Measurements from ENCODE around the gene MAP3K14. TPM values are rescaled to one million over a fixed set of nuclear protein-coding genes. Genes with fewer than 3 reads are reported as not detected.
A peak's percentile ranks its signal among the peaks of the same experiment; 100 is the strongest.

MAP3K14 gene
- total and polyA plus RNA-seq, 2 of the 4 experiments (the other 2 are of a cell fraction), result 4.1 to 21.7 TPM

GRCh38 chr17:45241328-45242028 is 75.3 kb downstream of the MAP3K14 start:
- no peak overlapping the region for H4K8ac ChIP-seq (ENCODE audit: low read depth in 2 of 2, low read length in 2 of 2)
- H3K9me3 ChIP-seq (ENCODE audit: control insufficient read depth, insufficient read depth, low read length), result no peaks in the 10 kb centered on the region
- no peak overlapping the region for H2AK9ac ChIP-seq (replicated peaks; ENCODE audit: low read depth, low read length, poor library complexity)
- dilution Hi-C loops (cut with HindIII; ENCODE audit: low sequenced_read_pairs, unreplicated experiment) (no loop called here), intact Hi-C loops (cut with micrococcal nuclease) (no loop called here), in situ Hi-C loops (cut with MboI; ENCODE audit: low sequenced_read_pairs) (no loop called here)
- H3K4ac ChIP-seq (ENCODE audit: low read depth, low read length), result no peak overlapping the region
- H3K14ac ChIP-seq (replicated peaks; ENCODE audit: low read depth, low read length), result no peak overlapping the region
- POLR2A ChIA-PET (ENCODE audit: unreplicated experiment), result no interaction called here
- peak overlapping the region; percentile 46 for H2AFZ ChIP-seq (replicated peaks; ENCODE audit: low read length, poor library complexity)
- no peak overlapping the region for H4K91ac ChIP-seq (ENCODE audit: insufficient read depth, low read depth, low read length)
- no peak overlapping the region for H2AK5ac ChIP-seq (ENCODE audit: low read depth, low read length)
- WGBS, 2 experiments (ENCODE audit: extremely low coverage in 2 of 2, insufficient read length in 1 of 2), result 11% methylated on average over 19 of the region's 62 CpGs; no CpG with 5 or more reads in 1 of the 2 experiments
- CTCF ChIA-PET, result interaction anchor here (0.5 to 1.6 kb wide), 2 partner anchors 23 to 652 kb away, joined by 3 to 4 read pairs; no protein-coding TSS in a partner anchor
- ATAC-seq (ENCODE audit: low read depth) (no peak), DNase-seq (no peak)
- no peak overlapping the region for H2BK120ac ChIP-seq (ENCODE audit: low read depth, low read length)
- no peak overlapping the region; the same call in 1 of the 2 replicates for H3K4me2 ChIP-seq (ENCODE audit: low read depth, low read length)
- no peak overlapping the region for H3K23ac ChIP-seq (ENCODE audit: low read depth, low read length)
- 0 out of 2 replicates have a peak, but pooled peaks cover 2% of the 10 kb centered on the region for H3K9me1 ChIP-seq (ENCODE audit: insufficient read depth, low read length)
- no peak overlapping the region for H2BK15ac ChIP-seq (ENCODE audit: low read depth, low read length)
- no TSS peak for BruUV-seq (replicated peaks)
- peaks cover 14% of the 10 kb centered on the region; the same call in 1 of the 2 replicates for H3K36me3 ChIP-seq (ENCODE audit: control insufficient read depth, insufficient read depth, low read length)
- no peak overlapping the region for H4K5ac ChIP-seq (ENCODE audit: low read depth, low read length)
- H3K18ac ChIP-seq (ENCODE audit: low read depth, low read length), result no peak overlapping the region
- H3K27me3 ChIP-seq (ENCODE audit: control insufficient read depth, insufficient read depth, low read length), result peaks cover 4% of the 10 kb centered on the region; the same call in 1 of the 2 replicates
- H2BK5ac ChIP-seq (ENCODE audit: low read depth, low read length, poor library complexity, severe bottlenecking), result no peak overlapping the region
- no peak overlapping the region for H2BK20ac ChIP-seq (ENCODE audit: low read depth, low read length)
- no peak overlapping the region for H3K4me3 ChIP-seq (ENCODE audit: insufficient read depth, low read depth, low read length)
- 0 out of 4 replicates have a peak, but pooled peaks cover 0 to 4% of the 10 kb centered on the region in 2 experiments for H3K79me1 ChIP-seq (ENCODE audit: low read depth in 1 of 2, low read length in 2 of 2)
- H3K27ac ChIP-seq (ENCODE audit: insufficient read depth, low read length), result no peak overlapping the region
- no peak overlapping the region for H3K9ac ChIP-seq (ENCODE audit: low read depth, low read length)
- no peak overlapping the region for H3K56ac ChIP-seq (ENCODE audit: extremely low read depth, insufficient read depth, low read length)
- no peaks in the 10 kb centered on the region for H4K20me1 ChIP-seq (ENCODE audit: insufficient read depth, low read length)
- H3K4me1 ChIP-seq (ENCODE audit: control insufficient read depth, insufficient read depth, low read length), result peaks cover 6% of the 10 kb centered on the region; the same call in 1 of the 2 replicates
- TF ChIP-seq RCOR1 (IDR thresholded peaks at IDR 0.05; ENCODE audit: insufficient replicate concordance, low read length), result no peak
- no peak for TF ChIP-seq SMC3 (IDR thresholded peaks at IDR 0.05; ENCODE audit: low read depth, low read length)
- TF ChIP-seq, protein P1, sequence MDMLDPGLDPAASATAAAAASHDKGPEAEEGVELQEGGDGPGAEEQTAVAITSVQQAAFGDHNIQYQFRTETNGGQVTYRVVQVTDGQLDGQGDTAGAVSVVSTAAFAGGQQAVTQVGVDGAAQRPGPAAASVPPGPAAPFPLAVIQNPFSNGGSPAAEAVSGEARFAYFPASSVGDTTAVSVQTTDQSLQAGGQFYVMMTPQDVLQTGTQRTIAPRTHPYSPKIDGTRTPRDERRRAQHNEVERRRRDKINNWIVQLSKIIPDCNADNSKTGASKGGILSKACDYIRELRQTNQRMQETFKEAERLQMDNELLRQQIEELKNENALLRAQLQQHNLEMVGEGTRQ (IDR thresholded peaks at IDR 0.05; ENCODE audit: low read depth, low read length), result no peak
- no peak for TF ChIP-seq FOS (IDR thresholded peaks at IDR 0.05; ENCODE audit: low read depth, low read length)
- TF ChIP-seq, protein P2, sequence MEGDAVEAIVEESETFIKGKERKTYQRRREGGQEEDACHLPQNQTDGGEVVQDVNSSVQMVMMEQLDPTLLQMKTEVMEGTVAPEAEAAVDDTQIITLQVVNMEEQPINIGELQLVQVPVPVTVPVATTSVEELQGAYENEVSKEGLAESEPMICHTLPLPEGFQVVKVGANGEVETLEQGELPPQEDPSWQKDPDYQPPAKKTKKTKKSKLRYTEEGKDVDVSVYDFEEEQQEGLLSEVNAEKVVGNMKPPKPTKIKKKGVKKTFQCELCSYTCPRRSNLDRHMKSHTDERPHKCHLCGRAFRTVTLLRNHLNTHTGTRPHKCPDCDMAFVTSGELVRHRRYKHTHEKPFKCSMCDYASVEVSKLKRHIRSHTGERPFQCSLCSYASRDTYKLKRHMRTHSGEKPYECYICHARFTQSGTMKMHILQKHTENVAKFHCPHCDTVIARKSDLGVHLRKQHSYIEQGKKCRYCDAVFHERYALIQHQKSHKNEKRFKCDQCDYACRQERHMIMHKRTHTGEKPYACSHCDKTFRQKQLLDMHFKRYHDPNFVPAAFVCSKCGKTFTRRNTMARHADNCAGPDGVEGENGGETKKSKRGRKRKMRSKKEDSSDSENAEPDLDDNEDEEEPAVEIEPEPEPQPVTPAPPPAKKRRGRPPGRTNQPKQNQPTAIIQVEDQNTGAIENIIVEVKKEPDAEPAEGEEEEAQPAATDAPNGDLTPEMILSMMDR (conservative IDR thresholded peaks at IDR 0.05; ENCODE audit: low read depth, low read length), result no peak
- no peak for TF ChIP-seq RFX5 (IDR thresholded peaks at IDR 0.05; ENCODE audit: low read depth, low read length)
- no peak for TF ChIP-seq MAZ (IDR thresholded peaks at IDR 0.05; ENCODE audit: borderline replicate concordance, low read depth, low read length)
- TF ChIP-seq MXI1 (IDR thresholded peaks at IDR 0.05; ENCODE audit: borderline replicate concordance, low read depth, low read length), result no peak
- TF ChIP-seq ELK1 (IDR thresholded peaks at IDR 0.05; ENCODE audit: borderline replicate concordance, low read depth, low read length), result no peak
- TF ChIP-seq BHLHE40 (IDR thresholded peaks at IDR 0.05; ENCODE audit: low read depth, low read length), result no peak
- no peak for TF ChIP-seq MAFK (IDR thresholded peaks at IDR 0.05; ENCODE audit: low read depth, low read length)
- TF ChIP-seq POLR2A (IDR thresholded peaks at IDR 0.05; ENCODE audit: low read depth, low read length), result no peak
- TF ChIP-seq CHD1 (IDR thresholded peaks at IDR 0.05; ENCODE audit: low read depth, low read length), result no peak
- TF ChIP-seq NFE2L2 (IDR thresholded peaks at IDR 0.05; ENCODE audit: low read depth, low read length), result no peak
- no peak for TF ChIP-seq RAD21 (IDR thresholded peaks at IDR 0.05; ENCODE audit: low read length)
